Thyroid gland (tissue), 4 donors: ENCODE measurements around the gene USF1.

Experiments used
- POLR2A ChIP-seq, 2 donors: fragments of 450-650 bp; IDR thresholded peaks; one replicate each; pipeline ENCODE4 v1.6.1; 2017; ENCODE audit warnings: antibody characterized with exemption in 2 of 2, mild to moderate bottlenecking in 2 of 2, moderate library complexity in 1 of 2
- TF ChIP-seq, protein P1 (sequence below), 6 experiments: fragments of 200-600 bp in 3 of 6; fragments of 450-650 bp in 3 of 6; sonication (generic) in 3 of 6; IDR thresholded peaks; one replicate each; pipeline ENCODE4 v1.5.1; 2016 to 2019; ENCODE audit warnings: antibody characterized with exemption in 6 of 6, mild to moderate bottlenecking in 2 of 6, inconsistent platforms in 1 of 6, moderate library complexity in 1 of 6

DNA sequence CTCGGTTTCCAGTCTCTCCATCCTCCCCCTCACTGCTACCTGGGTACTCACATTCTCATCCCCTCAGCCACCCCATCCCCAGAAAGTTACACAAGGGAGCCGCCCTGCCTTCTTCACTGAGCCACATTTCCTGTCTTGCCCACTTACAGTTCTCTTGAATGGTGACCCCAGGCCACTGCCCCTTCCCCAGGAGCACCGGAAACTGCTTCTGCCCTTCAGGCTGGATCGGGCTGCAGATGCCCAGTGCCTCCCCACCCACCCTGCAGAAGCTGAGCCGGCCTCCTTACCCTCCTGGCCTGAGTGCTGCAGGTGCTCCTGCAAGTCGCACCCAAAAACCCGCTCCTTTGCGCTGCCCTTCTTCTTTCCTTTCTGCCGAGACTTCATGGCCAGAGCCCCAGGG lies 23.5 kb upstream of the USF1 start:
- no peak for TF ChIP-seq POLR2A (IDR thresholded peaks at IDR 0.05)
- TF ChIP-seq, protein P1, sequence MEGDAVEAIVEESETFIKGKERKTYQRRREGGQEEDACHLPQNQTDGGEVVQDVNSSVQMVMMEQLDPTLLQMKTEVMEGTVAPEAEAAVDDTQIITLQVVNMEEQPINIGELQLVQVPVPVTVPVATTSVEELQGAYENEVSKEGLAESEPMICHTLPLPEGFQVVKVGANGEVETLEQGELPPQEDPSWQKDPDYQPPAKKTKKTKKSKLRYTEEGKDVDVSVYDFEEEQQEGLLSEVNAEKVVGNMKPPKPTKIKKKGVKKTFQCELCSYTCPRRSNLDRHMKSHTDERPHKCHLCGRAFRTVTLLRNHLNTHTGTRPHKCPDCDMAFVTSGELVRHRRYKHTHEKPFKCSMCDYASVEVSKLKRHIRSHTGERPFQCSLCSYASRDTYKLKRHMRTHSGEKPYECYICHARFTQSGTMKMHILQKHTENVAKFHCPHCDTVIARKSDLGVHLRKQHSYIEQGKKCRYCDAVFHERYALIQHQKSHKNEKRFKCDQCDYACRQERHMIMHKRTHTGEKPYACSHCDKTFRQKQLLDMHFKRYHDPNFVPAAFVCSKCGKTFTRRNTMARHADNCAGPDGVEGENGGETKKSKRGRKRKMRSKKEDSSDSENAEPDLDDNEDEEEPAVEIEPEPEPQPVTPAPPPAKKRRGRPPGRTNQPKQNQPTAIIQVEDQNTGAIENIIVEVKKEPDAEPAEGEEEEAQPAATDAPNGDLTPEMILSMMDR (IDR thresholded peaks at IDR 0.05): no peak
